H1 (cell line): ENCODE results near the gene CEP70. TPM values are rescaled to one million over a fixed set of nuclear protein-coding genes. Genes with fewer than 3 reads are reported as not detected.

Source experiments
- CTCF ChIA-PET: fragments of 300-600 bp; sonication (Branson Sonifier 250); formaldehyde crosslinking; loops from one replicate; lab custom pipeline; 2021; ENCODE audit not compliant: partially characterized antibody; lab: Charles Lee
- POLR2A ChIA-PET: fragments of 300-600 bp; sonication (Branson Sonifier 250); formaldehyde crosslinking; loops from one replicate; lab custom pipeline; 2021; ENCODE audit warnings: inconsistent platforms; ENCODE audit not compliant: partially characterized antibody; lab: Charles Lee
- DNase-seq, 2 experiments: peaks; one replicate each; pipeline versions ENCODE4 v3.0.0 to v3.0.0-alpha.2; 2010 to 2022; ENCODE audit warnings: low spot score in 2 of 2, low read depth in 1 of 2, mixed read lengths in 1 of 2
- FAIRE-seq: peaks from 2 replicates; lab custom pipeline; 2011; peaks lifted over from hg19 to GRCh38; lab: Jason Lieb, UNC
- H2AFZ ChIP-seq: 2 replicates; pipeline ENCODE4 v1.8.1; 2012; ENCODE audit warnings: low read length, inconsistent platforms
- H2AK5ac ChIP-seq: 2 replicates; pipeline ENCODE4 v1.6.1; 2013; ENCODE audit warnings: low read depth, low read length
- H2BK120ac ChIP-seq: replicated peaks from 2 replicates; pipeline ENCODE3; 2013; ENCODE audit warnings: low read depth, low read length, inconsistent platforms
- H2BK12ac ChIP-seq: 2 replicates; pipeline ENCODE4 v1.6.1; 2013; ENCODE audit warnings: low read depth, low read length
- H2BK15ac ChIP-seq: 2 replicates; pipeline ENCODE4 v1.6.1; 2013; ENCODE audit warnings: low read length
- H2BK20ac ChIP-seq: 2 replicates; pipeline ENCODE4 v1.6.1; 2013; ENCODE audit warnings: low read length
- H2BK5ac ChIP-seq: 2 replicates; pipeline ENCODE4 v1.6.1; 2013; ENCODE audit warnings: low read depth, low read length
- H3K14ac ChIP-seq: 2 replicates; pipeline ENCODE4 v1.6.1; 2013; ENCODE audit warnings: inconsistent platforms; ENCODE audit not compliant: insufficient read length
- H3K18ac ChIP-seq: 2 replicates; pipeline ENCODE4 v1.6.1; 2013; ENCODE audit warnings: low read length; ENCODE audit errors: extremely low read depth
- H3K23ac ChIP-seq: 2 replicates; pipeline ENCODE4 v1.6.1; 2013; ENCODE audit warnings: inconsistent platforms; ENCODE audit not compliant: insufficient read length
- H3K23me2 ChIP-seq: 2 replicates; pipeline ENCODE4 v1.6.1; 2013; ENCODE audit warnings: low read depth, low read length
- H3K27ac ChIP-seq: 2 replicates; pipeline ENCODE4 v1.6.1; 2011; ENCODE audit warnings: low read depth, low read length, inconsistent platforms
- H3K27me3 ChIP-seq, 4 experiments: replicated peaks in 1 of 4; 1 replicate in 1 of 4; 2 replicates in 3 of 4; pipeline versions ENCODE4 v1.6.1 to v1.8.1; 2011 to 2013; ENCODE audit warnings: low read length in 3 of 4, mild to moderate bottlenecking in 3 of 4, inconsistent platforms in 2 of 4, mixed read lengths in 2 of 4, moderate library complexity in 1 of 4; ENCODE audit not compliant: control insufficient read depth in 3 of 4, insufficient read depth in 3 of 4; ENCODE audit errors: extremely low read depth in 1 of 4
- H3K36me3 ChIP-seq, 4 experiments: 2 replicates each; pipeline versions ENCODE4 v1.6.1 to v1.8.1; 2011 to 2013; ENCODE audit warnings: mild to moderate bottlenecking in 4 of 4, low read length in 3 of 4, moderate library complexity in 2 of 4, control low read depth in 1 of 4, inconsistent platforms in 1 of 4; ENCODE audit not compliant: insufficient read depth in 4 of 4, control insufficient read depth in 2 of 4
- H3K4ac ChIP-seq: replicated peaks from 2 replicates; pipeline ENCODE3; 2013; ENCODE audit warnings: low read length, low read depth, mixed read lengths, inconsistent platforms; ENCODE audit not compliant: insufficient read length
- H3K4me1 ChIP-seq, 4 experiments: replicated peaks in 1 of 4; 1 replicate in 1 of 4; 2 replicates in 3 of 4; pipeline versions ENCODE4 v1.6.1 to v1.8.1; 2011 to 2013; ENCODE audit warnings: low read length in 3 of 4, inconsistent platforms in 2 of 4, mixed read lengths in 1 of 4; ENCODE audit not compliant: insufficient read depth in 4 of 4, control insufficient read depth in 3 of 4
- H3K4me2 ChIP-seq, 2 experiments: 2 replicates each; pipeline versions ENCODE4 v1.6.1 to v1.8.1; 2011 to 2013; ENCODE audit warnings: low read depth in 2 of 2, low read length in 2 of 2, control low read depth in 1 of 2, inconsistent platforms in 1 of 2, mild to moderate bottlenecking in 1 of 2; ENCODE audit not compliant: insufficient read depth in 1 of 2
- H3K4me3 ChIP-seq, 4 experiments: fragments of 200-600, 300-600 bp in 1 of 4; sonication (generic), shearing (Covaris generic), sonication (Bioruptor Twin) in 1 of 4; 2 replicates each; pipeline versions ENCODE4 v1.5.1 to v1.8.1; 2011 to 2016; ENCODE audit warnings: low read length in 4 of 4, low read depth in 3 of 4, control low read depth in 2 of 4, inconsistent platforms in 2 of 4, mild to moderate bottlenecking in 2 of 4, mixed read lengths in 1 of 4, moderate library complexity in 1 of 4; ENCODE audit not compliant: insufficient read depth in 2 of 4; ENCODE audit errors: extremely low read depth in 1 of 4
- H3K56ac ChIP-seq: replicated peaks from 2 replicates; pipeline ENCODE3; 2013; ENCODE audit warnings: low read depth, mild to moderate bottlenecking, mixed read lengths, low read length, inconsistent platforms; ENCODE audit not compliant: insufficient read length
- H3K79me1 ChIP-seq: 2 replicates; pipeline ENCODE4 v1.6.1; 2013; ENCODE audit warnings: low read depth, low read length, control low read depth
- H3K79me2 ChIP-seq, 2 experiments: 2 replicates each; pipeline versions ENCODE4 v1.6.1 to v1.8.1; 2012 to 2013; ENCODE audit warnings: low read length in 2 of 2, mild to moderate bottlenecking in 2 of 2, inconsistent platforms in 1 of 2; ENCODE audit not compliant: insufficient read depth in 2 of 2, control insufficient read depth in 1 of 2
- H3K9ac ChIP-seq, 4 experiments: replicated peaks in 1 of 4; 1 replicate in 1 of 4; 2 replicates in 3 of 4; pipeline versions ENCODE4 v1.6.1 to v1.8.1; 2011 to 2013; ENCODE audit warnings: low read depth in 3 of 4, low read length in 3 of 4, control low read depth in 2 of 4, mild to moderate bottlenecking in 2 of 4, moderate library complexity in 2 of 4, inconsistent platforms in 1 of 4; ENCODE audit errors: extremely low read depth in 1 of 4
- H3K9me3 ChIP-seq, 2 experiments: 2 replicates each; pipeline versions ENCODE4 v1.6.1 to v1.8.1; 2012 to 2013; ENCODE audit warnings: mild to moderate bottlenecking in 2 of 2, moderate library complexity in 2 of 2, control low read depth in 1 of 2, inconsistent platforms in 1 of 2, low read depth in 1 of 2, low read length in 1 of 2, mixed read lengths in 1 of 2; ENCODE audit not compliant: insufficient read depth in 2 of 2
- H4K20me1 ChIP-seq, 2 experiments: replicated peaks in 1 of 2; 2 replicates each; pipeline versions ENCODE3 to v1.8.1; 2011 to 2013; ENCODE audit warnings: inconsistent platforms in 2 of 2, low read length in 2 of 2, mild to moderate bottlenecking in 1 of 2; ENCODE audit not compliant: insufficient read depth in 2 of 2, control insufficient read depth in 1 of 2
- H4K5ac ChIP-seq: 2 replicates; pipeline ENCODE4 v1.6.1; 2013; ENCODE audit warnings: low read length, low read depth, mixed read lengths, inconsistent platforms; ENCODE audit not compliant: insufficient read length
- H4K8ac ChIP-seq: 2 replicates; pipeline ENCODE4 v1.8.0; 2013; ENCODE audit warnings: mild to moderate bottlenecking, moderate library complexity, low read length, inconsistent platforms; ENCODE audit not compliant: insufficient read depth; ENCODE audit errors: extremely low read depth
- H4K91ac ChIP-seq: replicated peaks from 2 replicates; pipeline ENCODE3; 2013; ENCODE audit warnings: low read length, mixed read lengths, inconsistent platforms; ENCODE audit not compliant: insufficient read length
- GABPA ChIP-seq: IDR thresholded peaks from 2 replicates; pipeline ENCODE4 v1.6.1; 2011; ENCODE audit warnings: mild to moderate bottlenecking, low read length, moderate library complexity, borderline replicate concordance; ENCODE audit not compliant: insufficient read depth
- WGBS, 2 experiments: shearing (Covaris generic) in 1 of 2; methylation state at CpG; one replicate each; pipeline versions ENCODE4 v1.1.6 to v1.1.7; 2013 to 2015; ENCODE audit warnings: low lambda C conversion rate in 2 of 2, mixed read lengths in 2 of 2, inconsistent platforms in 1 of 2, low coverage in 1 of 2, missing lambda C conversion rate in 1 of 2; ENCODE audit not compliant: insufficient replicate concordance in 2 of 2, insufficient coverage in 1 of 2, insufficient read length in 1 of 2; ENCODE audit errors: extremely low coverage in 1 of 2, missing lambda C conversion rate in 1 of 2; 5-methylcytosine and 5-hydroxymethylcytosine counted together
- polyA plus RNA-seq, 7 experiments: library from polyadenylated mRNA; depleted of rRNA in 3 of 7; stranded (reverse) in 5 of 7; unstranded in 2 of 7; fragments of >200 nt in 5 of 7; fragments of 200-250 nt in 2 of 7; gene quantifications; 1 replicate in 5 of 7; 2 replicates in 1 of 7; 4 replicates in 1 of 7; pipeline versions ENCODE4 v1.2.1 to v1.2.3, GENCODE V29; 2011 to 2013; ENCODE audit warnings: missing spikeins in 2 of 7, mixed read lengths in 2 of 7
- total RNA-seq: library from RNA; stranded (reverse); fragmentation: NEBNext Ultra II Directional; extraction: Animal tissue kit (Norgen Biotek cat#: 25700); gene quantifications from 2 replicates; pipeline ENCODE4 v1.2.1, GENCODE V29; 2021
- TF ChIP-seq, protein P1 (sequence below): IDR thresholded peaks from 2 replicates; pipeline ENCODE4 v1.6.1; 2012; ENCODE audit warnings: inconsistent platforms

Gene CEP70
- total and polyA plus RNA-seq, 2 of the 8 experiments (the other 6 are each of a cell fraction or from before 2014, with no cell fraction given) = 3.9 to 26.2 TPM

GRCh38 chr3:138642226-138642926 lies 48.3 kb upstream of the CEP70 start:
- no peak overlapping the region for H2BK5ac ChIP-seq
- FAIRE-seq (no peak), DNase-seq (no peak)
- H3K9ac ChIP-seq = no peak overlapping the region
- H3K56ac ChIP-seq = no peak overlapping the region
- H3K4me1 ChIP-seq = no peaks in the 10 kb centered on the region
- H3K4ac ChIP-seq = no peak overlapping the region
- ChIA-PET CTCF (interaction anchor here (1.0 to 1.3 kb wide), 2 partner anchors 48 to 281 kb away, joined by 3 to 4 read pairs; no protein-coding TSS in a partner anchor), POLR2A (interaction anchor here (1.5 kb wide), 1 partner anchor 24 kb away, joined by 3 read pairs; no protein-coding TSS in a partner anchor)
- H3K4me3 ChIP-seq = no peak overlapping the region
- no peak overlapping the region for H2AK5ac ChIP-seq
- H3K4me2 ChIP-seq = no peak overlapping the region
- no peaks in the 10 kb centered on the region for H3K79me2 ChIP-seq
- peaks cover 18 to 29% of the 10 kb centered on the region in 2 experiments for H3K9me3 ChIP-seq
- H2AFZ ChIP-seq = no peak overlapping the region
- H3K36me3 ChIP-seq = no peaks in the 10 kb centered on the region
- H3K27me3 ChIP-seq = no peaks in the 10 kb centered on the region; a peak in 1 of 7 replicates
- H2BK120ac ChIP-seq = no peak overlapping the region
- H2BK12ac ChIP-seq = no peak overlapping the region
- no peak overlapping the region for H4K5ac ChIP-seq
- no peak overlapping the region for H2BK20ac ChIP-seq
- H4K8ac ChIP-seq = no peak overlapping the region
- no peak overlapping the region for H3K27ac ChIP-seq
- no peak overlapping the region for H3K23ac ChIP-seq
- WGBS, 2 experiments = 78% methylated on average over 4 of the region's 4 CpGs; no CpG with 5 or more reads in 1 of the 2 experiments
- H3K18ac ChIP-seq = no peak overlapping the region
- no peak overlapping the region for H2BK15ac ChIP-seq
- no peaks in the 10 kb centered on the region for H3K23me2 ChIP-seq
- no peaks in the 10 kb centered on the region for H3K79me1 ChIP-seq
- H4K20me1 ChIP-seq = no peaks in the 10 kb centered on the region
- H4K91ac ChIP-seq = no peak overlapping the region
- no peak overlapping the region for H3K14ac ChIP-seq
- TF ChIP-seq, protein P1, sequence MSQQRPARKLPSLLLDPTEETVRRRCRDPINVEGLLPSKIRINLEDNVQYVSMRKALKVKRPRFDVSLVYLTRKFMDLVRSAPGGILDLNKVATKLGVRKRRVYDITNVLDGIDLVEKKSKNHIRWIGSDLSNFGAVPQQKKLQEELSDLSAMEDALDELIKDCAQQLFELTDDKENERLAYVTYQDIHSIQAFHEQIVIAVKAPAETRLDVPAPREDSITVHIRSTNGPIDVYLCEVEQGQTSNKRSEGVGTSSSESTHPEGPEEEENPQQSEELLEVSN = peak; percentile 32; the same call in 1 of the 2 replicates
- TF ChIP-seq GABPA = no peak
- TF ChIP-seq, all 59 proteins: peak for 1
